Activated CD4-positive, CD25-positive, alpha-beta regulatory T cell treated with anti-CD3 and anti-CD28 coated beads, Interleukin-2, amount 50 U/mL, for 24 hours (primary cell): ENCODE data around the gene KRTAP3-3.
"Not testable (repeated sequence)": the region's sequence is repeated elsewhere in the genome, so short reads cannot be mapped to it uniquely, and the experiment has no call there.

ENCODE experiments used
- ATAC-seq, 2 donors: fragments of 150-1000 bp; cut with Tn5 transposase; one replicate each; pipeline ENCODE4 v1.10.0; 2021; ENCODE audit warnings: mild to moderate bottlenecking in 1 of 2, moderate library complexity in 1 of 2

The KRTAP3-3 gene

GRCh38 chr17:40993839-40994238 is at the start of gene KRTAP3-3:
KRTAP3-3 (minus strand) TSS chr17:40994164; CDS start chr17:40994097, 67 bp downstream.
- ATAC-seq = no peak

- ATAC-seq = no peak
These were observed 49.0 kb upstream of the KRTAP3-3 start for GRCh38 chr17:41042953-41043352.

DNA sequence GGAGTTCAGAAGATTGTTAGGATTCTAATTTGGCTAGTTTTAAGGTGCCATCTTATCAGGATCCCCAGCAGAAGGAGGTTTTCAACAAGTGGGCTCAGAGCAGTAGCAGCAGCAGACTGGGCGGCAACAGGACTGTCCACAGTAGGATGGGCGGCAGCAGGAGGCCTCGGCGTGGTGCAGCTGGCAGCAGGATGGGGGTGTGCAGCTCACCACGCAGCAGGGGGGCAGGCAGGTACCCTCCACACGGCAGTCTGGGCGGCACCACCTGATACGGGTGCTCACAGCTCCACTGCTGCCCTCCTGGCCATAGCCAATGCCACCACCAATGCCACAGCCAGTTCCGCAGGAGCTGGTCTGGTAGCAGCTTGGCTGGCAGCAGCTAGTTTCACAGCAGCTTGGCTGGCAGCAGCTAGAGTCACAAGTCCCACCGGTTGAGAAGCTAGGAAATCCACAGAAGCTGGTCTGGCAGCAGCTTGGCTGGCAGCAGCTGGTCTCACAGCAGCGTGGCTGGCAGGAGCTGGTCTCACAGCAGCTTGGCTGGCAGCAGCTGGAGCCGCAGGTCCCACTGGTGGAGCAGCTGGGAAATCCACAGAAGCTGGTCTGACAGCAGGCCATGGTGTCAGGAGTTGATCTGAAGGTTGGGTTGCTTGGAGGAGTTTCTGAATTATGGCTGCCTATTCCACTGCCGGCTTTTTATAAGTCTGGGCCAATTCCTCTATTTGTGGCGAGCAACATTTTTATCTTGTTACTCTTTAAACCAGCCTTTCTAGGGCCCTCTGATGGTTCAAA is 47.0 kb upstream of the KRTAP3-3 start, which contains the start of gene KRTAP1-1:
TSS of gene KRTAP1-1 (minus strand) at position 668 of the 789 bp plus-strand sequence. CDS start at position 615, 53 bp downstream.
- not testable (repeated sequence) for ATAC-seq

DNA sequence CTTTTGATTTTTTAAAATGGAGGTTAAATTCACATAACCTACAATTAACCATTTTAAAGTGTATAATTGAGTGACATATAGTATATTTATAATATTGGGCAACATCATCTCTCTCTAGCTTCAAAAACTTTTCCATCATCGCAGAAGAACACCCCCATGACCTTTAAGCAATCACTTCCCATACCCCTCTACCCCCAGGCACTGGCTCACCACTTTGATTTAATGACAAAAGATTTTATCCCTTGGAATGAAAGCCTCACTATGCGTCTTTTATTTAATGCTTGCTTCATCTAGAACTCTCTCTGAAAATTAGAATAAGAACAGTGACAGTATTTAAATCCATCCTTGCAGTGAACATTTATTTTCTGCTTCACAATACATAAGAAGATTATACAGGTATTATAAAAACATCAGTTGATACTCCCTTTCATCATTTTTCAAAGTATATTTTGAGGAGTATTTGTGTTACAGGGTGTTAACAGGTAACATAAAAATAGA is 43.9 kb upstream of the KRTAP3-3 start:
- no peak for ATAC-seq

DNA sequence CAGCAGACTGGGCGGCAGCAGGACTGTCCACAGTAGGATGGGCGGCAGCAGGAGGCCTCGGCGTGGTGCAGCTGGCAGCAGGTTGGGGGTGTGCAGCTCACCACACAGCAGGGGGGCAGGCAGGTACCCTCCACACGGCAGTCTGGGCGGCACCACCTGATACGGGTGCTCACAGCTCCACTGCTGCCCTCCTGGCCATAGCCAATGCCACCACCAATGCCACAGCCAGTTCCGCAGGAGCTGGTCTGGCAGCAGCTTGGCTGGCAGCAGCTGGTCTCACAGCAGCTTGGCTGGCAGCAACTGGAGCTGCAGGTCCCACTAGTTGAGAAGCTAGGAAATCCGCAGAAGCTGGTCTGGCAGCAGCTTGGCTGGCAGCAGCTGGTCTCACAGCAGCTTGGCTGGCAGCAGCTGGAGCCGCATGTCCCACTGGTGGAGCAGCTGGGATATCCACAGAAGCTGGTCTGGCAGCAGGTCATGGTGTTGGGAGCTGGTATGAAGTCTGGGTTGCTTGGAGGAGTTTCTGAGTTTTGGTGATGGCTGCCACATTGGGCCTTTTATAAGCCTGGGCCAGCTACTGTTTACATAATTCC is 40.5 kb upstream of the KRTAP3-3 start, which contains the start of gene KRTAP1-3:
TSS of gene KRTAP1-3 (minus strand) at position 529 of the 590 bp plus-strand sequence. CDS start at position 476, 53 bp downstream.
- not testable (repeated sequence) for ATAC-seq

DNA sequence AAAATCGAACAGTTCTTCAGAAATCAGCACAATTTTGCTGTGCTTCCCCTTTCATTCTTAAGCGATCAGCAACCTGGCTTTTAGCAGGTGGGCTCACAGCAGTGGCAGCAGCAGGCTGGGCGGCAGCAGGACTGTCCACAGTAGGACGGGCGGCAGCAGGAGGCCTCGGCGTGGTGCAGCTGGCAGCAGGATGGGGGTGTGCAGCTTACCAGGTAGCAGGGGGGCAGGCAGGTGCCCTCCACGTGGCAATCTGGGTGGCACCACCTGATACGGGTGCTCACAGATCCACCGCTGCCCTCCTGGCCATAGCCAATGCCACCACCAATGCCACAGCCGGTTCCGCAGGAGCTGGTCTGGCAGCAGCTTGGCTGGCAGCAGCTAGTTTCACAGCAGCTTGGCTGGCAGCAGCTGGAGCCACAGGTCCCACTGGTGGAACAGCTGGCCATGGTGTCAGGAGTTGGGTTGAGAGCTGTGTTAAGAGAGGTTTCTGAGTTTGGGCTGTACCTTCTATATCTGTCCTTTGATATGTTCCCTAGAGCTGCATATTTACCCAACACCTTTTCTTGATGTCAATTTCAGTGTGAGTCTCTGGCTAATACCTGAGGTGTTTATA is 35.8 kb upstream of the KRTAP3-3 start, which contains the start of gene KRTAP1-4:
TSS of gene KRTAP1-4 (minus strand) at position 563 of the 613 bp plus-strand sequence. CDS start at position 446, 117 bp downstream.
- ATAC-seq = no peak

DNA sequence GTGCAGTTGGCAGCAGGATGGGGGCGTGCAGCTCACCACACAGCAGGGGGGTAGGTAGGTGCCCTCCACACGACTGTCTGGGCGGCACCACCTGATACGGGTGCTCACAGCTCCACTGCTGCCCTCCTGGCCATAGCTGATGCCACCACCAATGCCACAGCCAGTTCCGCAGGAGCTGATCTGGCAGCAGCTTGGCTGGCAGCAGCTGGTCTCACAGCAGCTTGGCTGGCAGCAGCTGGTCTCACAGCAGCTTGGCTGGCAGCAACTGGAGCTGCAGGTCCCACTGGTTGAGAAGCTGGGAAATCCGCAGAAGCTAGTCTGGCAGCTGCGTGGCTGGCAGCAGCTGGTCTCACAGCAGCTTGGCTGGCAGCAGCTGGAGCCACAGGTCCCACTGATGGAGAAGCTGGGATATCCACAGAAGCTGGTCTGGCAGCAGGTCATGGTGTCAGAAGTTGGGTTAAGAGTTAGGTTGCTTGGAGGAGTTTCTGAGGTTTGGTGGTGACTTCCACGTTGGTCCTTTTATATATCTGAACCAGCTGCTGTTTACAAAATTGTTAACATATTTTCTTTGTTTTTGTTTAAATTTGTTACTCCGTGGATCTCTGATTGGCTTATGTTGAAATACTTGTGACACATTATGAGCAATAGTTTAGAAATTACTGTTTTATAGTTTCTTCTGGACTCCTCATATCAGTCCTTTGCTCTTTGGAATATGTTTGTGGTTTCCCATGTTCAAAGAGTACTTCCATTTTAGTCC is 32.9 kb upstream of the KRTAP3-3 start, which contains the start of gene KRTAP1-5:
TSS of gene KRTAP1-5 (minus strand) at position 494 of the 757 bp plus-strand sequence. CDS start at position 441, 53 bp downstream.
- no peak for ATAC-seq

DNA sequence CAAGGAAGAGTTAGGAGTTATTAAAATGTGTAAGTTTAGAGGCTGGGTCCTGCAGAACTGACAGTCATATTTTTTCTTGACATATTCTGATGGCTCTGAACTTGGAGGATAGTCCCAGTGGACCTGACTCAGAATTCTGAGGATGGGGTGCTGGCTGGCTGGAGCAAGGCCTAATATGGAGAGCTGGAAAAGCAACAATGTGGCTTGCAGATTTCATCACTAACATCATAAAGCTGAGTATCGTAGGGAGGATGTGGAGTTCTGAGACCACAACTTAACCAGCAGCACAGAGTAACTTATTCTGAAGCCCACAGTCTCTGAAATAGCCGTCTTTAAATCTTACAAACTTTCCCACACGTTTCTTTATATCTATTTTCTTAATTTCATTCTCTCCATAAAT is 30.7 kb upstream of the KRTAP3-3 start:
- ATAC-seq = no peak

DNA sequence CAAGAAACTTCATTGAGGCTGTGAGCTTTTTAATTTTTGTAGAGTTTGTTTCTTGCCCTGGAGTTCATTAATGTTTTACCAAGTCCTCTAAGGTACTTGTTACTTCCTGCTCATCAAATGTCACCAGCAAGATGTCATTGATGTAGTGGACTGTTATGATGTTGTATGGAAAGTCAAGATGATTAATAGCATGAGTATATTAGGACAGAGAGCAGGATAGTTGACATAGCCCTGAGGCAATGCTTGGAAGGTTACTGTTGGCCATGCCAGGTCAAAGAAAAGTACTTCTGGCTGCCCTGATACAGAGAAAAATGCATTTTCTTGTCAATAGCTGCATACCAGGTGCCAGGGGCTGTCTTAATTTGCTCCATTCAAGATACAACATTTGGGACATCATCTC is 26.4 kb upstream of the KRTAP3-3 start:
- no peak for ATAC-seq

DNA sequence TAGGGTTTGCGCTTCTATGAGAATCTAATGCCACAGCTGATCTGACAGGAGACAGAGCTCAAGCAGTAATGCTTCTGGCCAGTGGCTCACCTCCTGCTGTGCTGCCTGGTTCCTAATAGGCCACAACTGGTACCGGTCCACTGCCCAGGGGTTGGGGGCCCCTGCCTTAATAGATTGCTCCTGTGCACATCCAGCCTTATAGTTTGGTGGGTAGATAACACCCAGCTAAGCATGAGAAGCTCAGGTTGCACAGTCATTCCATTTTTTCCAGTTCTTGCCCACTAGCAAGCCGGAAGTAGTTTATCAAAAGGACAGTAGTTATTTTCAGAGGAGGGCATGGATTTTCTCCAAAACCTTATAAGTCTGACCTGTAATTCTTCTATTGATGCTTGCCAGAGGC is 25.5 kb upstream of the KRTAP3-3 start:
- no peak for ATAC-seq

GRCh38 chr17:41018541-41018940 is 24.6 kb upstream of the KRTAP3-3 start:
- ATAC-seq = no peak

- no peak for ATAC-seq
These were observed 22.7 kb upstream of the KRTAP3-3 start for GRCh38 chr17:41016578-41017215.

DNA sequence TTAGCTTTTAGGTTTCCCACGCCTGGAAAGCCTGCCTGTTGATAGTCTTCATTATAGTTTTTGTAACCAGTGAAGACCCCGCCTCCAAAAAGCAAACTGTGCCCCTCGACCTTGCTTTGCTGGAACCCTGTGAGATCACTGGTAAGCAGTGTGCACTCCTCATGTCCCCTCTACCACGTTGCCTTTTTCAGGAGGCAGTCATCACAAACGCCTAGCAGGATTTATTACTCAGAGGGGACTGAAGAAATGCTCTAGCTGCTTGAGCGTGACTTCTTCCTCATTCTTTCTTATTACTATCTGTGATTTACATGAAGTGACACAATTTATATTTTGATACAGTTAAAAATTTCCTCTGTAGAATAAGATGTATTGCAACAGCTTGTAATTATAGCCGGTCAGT is 21.5 kb upstream of the KRTAP3-3 start:
- no peak for ATAC-seq

GRCh38 chr17:41013606-41014005 is 19.6 kb upstream of the KRTAP3-3 start:
- ATAC-seq = no peak

DNA sequence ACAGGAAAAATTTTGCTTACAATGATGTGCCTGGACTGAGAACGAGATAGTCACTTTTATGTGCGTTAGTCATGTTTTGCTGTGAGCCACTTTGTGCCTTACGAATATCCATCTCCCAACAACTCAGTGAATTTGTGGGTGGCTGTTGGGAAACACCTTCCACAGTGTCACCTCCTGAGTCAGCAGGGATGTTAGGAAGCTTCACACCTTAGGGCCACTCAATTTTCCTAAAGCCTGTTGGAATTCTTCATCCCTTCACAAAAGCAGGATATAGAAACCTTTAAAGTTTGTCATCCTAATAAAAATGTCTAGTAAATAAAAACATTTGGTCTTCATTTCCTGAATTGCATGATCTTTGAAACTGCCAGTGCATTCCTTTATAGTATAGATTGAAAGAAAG is 19.2 kb upstream of the KRTAP3-3 start:
- no peak for ATAC-seq

GRCh38 chr17:41012326-41013120 is 18.6 kb upstream of the KRTAP3-3 start:
- no peak for ATAC-seq

DNA sequence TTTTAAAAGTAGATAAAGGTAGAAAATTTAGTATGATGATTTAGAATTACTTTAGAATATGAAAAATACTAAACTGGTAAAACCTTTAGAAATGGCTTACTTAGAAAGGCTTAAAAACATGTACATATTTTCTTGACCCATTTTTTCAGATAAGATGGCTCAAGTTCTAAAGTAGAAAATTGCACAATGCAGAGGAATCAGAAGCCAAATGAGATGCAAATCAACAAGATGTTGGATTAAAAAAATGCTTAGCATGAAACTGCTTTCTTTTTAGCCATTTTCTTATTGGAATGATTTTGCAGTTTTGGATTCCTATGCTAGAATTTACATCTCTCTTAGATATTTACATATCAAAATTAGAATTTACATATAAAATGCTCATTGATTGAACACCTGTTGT is 16.5 kb upstream of the KRTAP3-3 start:
- ATAC-seq = no peak

DNA sequence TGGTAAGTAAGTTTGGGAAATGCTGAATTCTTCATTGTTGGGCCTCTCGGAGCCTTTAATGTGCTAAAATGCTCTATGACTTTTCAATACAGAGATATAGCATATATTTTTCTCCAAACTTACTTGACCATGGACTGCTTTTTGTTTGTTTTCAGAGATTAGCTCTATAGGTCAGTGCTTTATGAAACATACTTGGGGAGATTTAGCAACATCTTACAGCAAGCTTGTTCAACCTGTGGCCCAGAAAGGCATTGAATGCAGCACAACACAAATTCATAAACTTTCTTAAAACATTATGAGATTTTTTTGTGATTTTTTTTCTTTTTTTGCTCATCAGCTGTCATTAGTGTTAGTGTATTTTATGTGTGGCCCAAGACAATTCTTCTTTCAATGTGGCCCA is 16.0 kb upstream of the KRTAP3-3 start:
- ATAC-seq = no peak

- no peak for ATAC-seq
These were observed 15.4 kb upstream of the KRTAP3-3 start for GRCh38 chr17:41009301-41009760.

- no peak for ATAC-seq
These were observed 14.8 kb upstream of the KRTAP3-3 start, which contains the start of gene KRTAP3-1 for GRCh38 chr17:41008811-41009210. KRTAP3-1 (minus strand) TSS chr17:41009128; CDS start chr17:41009074, 54 bp downstream.

DNA sequence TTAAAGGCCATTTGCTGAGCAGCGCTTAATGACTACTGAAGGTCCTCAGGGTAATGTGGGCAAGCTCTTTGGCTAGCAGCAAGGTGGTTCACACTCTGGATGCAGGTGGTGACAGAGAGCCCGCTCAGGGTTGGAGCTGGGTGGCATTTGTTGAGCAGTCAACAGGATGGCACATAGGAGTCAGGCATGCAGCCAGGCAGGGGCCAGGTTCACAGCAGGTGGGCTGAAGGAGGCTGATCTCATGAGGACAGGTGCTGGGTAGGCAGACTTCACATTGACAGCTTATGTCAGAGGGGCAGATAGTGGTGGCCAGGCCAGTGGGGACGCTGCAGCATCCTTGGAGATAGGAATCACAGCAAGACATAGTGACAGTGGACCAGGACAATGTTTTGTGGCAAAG is 10.4 kb upstream of the KRTAP3-3 start:
- no peak for ATAC-seq
